GM23248 (cell line): Measurements from ENCODE around the gene AP4S1. TPM values are rescaled to one million over a fixed set of nuclear protein-coding genes. Genes with fewer than 3 reads are reported as not detected.

ENCODE experiments used
- DNase-seq: peaks from one replicate; pipeline ENCODE4 v3.0.0-alpha.2; 2015
- H2AFZ ChIP-seq: fragments of 200-600 bp; sonication (generic); 2 replicates; pipeline ENCODE4 v1.6.1; 2016; ENCODE audit warnings: antibody characterized with exemption
- H3F3A ChIP-seq: fragments of 200-600 bp; sonication (generic); 2 replicates; pipeline ENCODE4 v1.6.1; 2016; ENCODE audit warnings: mild to moderate bottlenecking, antibody characterized with exemption, mixed run types; ENCODE audit not compliant: insufficient read depth
- H3K27ac ChIP-seq: fragments of 200-600 bp; sonication (generic); 2 replicates; pipeline ENCODE4 v1.5.1; 2016; ENCODE audit warnings: mild to moderate bottlenecking
- H3K27me3 ChIP-seq: fragments of 200-600 bp; sonication (generic); replicated peaks from 2 replicates; pipeline ENCODE4 v1.6.1; 2016; ENCODE audit warnings: mild to moderate bottlenecking; ENCODE audit not compliant: insufficient read depth
- H3K36me3 ChIP-seq: fragments of 200-600 bp; sonication (generic); 2 replicates; pipeline ENCODE4 v1.6.1; 2016; ENCODE audit warnings: low read depth, mild to moderate bottlenecking
- H3K4me1 ChIP-seq: fragments of 200-600 bp; sonication (generic); 2 replicates; pipeline ENCODE4 v1.6.1; 2016; ENCODE audit warnings: mild to moderate bottlenecking; ENCODE audit not compliant: insufficient read depth
- H3K4me2 ChIP-seq: fragments of 200-600 bp; sonication (generic); one replicate; pipeline ENCODE4 v1.6.1; 2016; ENCODE audit warnings: mild to moderate bottlenecking; ENCODE audit not compliant: unreplicated experiment
- H3K4me3 ChIP-seq: fragments of 200-600 bp; sonication (generic); 2 replicates; pipeline ENCODE4 v1.5.1; 2016; ENCODE audit warnings: mild to moderate bottlenecking
- H3K79me2 ChIP-seq: fragments of 200-600 bp; sonication (generic); 2 replicates; pipeline ENCODE4 v1.6.1; 2016; ENCODE audit warnings: mild to moderate bottlenecking; ENCODE audit not compliant: insufficient read depth
- H3K9ac ChIP-seq: fragments of 200-600 bp; sonication (generic); 2 replicates; pipeline ENCODE4 v1.6.1; 2016; ENCODE audit warnings: mild to moderate bottlenecking
- H3K9me2 ChIP-seq: fragments of 200-600 bp; sonication (generic); 2 replicates; pipeline ENCODE4 v1.6.1; 2016; ENCODE audit warnings: mixed run types, mild to moderate bottlenecking, moderate library complexity; ENCODE audit not compliant: insufficient read depth
- H3K9me3 ChIP-seq: fragments of 200-600 bp; sonication (generic); one replicate; pipeline ENCODE4 v1.6.1; 2017; ENCODE audit warnings: low read depth
- H4K20me1 ChIP-seq: fragments of 200-600 bp; sonication (generic); 2 replicates; pipeline ENCODE4 v1.6.0; 2016; ENCODE audit not compliant: insufficient read depth
- EZH2 ChIP-seq: fragments of 200-600 bp; sonication (generic); IDR thresholded peaks from 2 replicates; pipeline ENCODE4 v1.6.1; 2018; ENCODE audit warnings: antibody characterized with exemption, mild to moderate bottlenecking; ENCODE audit not compliant: insufficient read depth, poor library complexity, severe bottlenecking
- EZH2phosphoT487 ChIP-seq: fragments of 200-600 bp; sonication (generic); IDR thresholded peaks from 2 replicates; pipeline ENCODE4 v1.6.1; 2018; ENCODE audit warnings: antibody characterized with exemption, moderate library complexity, mild to moderate bottlenecking, low read depth; ENCODE audit not compliant: insufficient read depth
- WGBS, 2 experiments: methylation state at CpG; one replicate each; pipeline ENCODE4 v1.1.6; 2015 to 2017; ENCODE audit warnings: low lambda C conversion rate in 2 of 2, low coverage in 1 of 2; ENCODE audit errors: missing lambda C conversion rate in 2 of 2; 5-methylcytosine and 5-hydroxymethylcytosine counted together
- in situ Hi-C: fragments of 300-500 bp; cut with MboI; formaldehyde crosslinking; loops from 2 replicates; pipeline ENCODE4 v1.15.0; 2020
- polyA plus RNA-seq: library from polyadenylated mRNA; unstranded; fragments of >200 nt; fragmentation: Nextera tagmentation; extraction: Ambion mirVana; gene quantifications from 2 replicates; pipeline ENCODE4 v1.2.1, GENCODE V29; 2016
- total RNA-seq: library from RNA; depleted of rRNA; stranded (reverse); fragments of >200 nt; shearing (Covaris generic); gene quantifications from 2 replicates; pipeline ENCODE4 v1.2.3, GENCODE V29; 2014

AP4S1 gene
- total and polyA plus RNA-seq, 2 experiments from 2014 or later = 6.3 to 9.9 TPM

DNA sequence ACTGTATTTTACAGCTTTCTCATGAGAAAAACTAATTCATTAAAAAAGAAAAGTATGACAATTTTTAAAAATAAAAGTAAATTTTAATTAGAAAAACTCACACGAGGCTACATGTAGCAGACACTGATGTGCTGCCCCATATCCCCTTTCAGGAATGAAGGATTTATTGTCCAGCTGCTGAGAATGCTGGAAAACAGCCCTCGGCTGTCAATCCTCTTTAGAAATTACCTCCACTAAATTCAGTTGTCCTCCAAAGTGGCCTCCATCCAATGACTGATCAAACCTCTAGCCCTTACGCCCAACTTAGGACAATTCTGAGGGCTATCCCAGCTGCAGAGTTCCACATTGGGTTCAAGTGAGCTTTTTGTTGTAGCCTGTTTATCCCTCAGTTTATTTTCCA is 29.8 kb upstream of the AP4S1 start:
- Histone ChIP-seq H3K79me2 (peaks cover 100% of the 10 kb centered on the region), H3K27ac (peak overlapping the region; percentile 83), H3K4me2 (peak overlapping the region; percentile 69), H3K9me2 (no peaks in the 10 kb centered on the region), H3K9me3 (no peaks in the 10 kb centered on the region), H3K9ac (peak overlapping the region; percentile 61; the same call in 1 of the 2 replicates), H3F3A (peaks cover 15% of the 10 kb centered on the region), H2AFZ (no peak overlapping the region), H3K4me1 (peaks cover 17% of the 10 kb centered on the region), H4K20me1 (no peaks in the 10 kb centered on the region), H3K36me3 (peaks cover 3% of the 10 kb centered on the region; the same call in 1 of the 2 replicates), H3K4me3 (no peak overlapping the region), H3K27me3 (no peaks in the 10 kb centered on the region)
- TF ChIP-seq EZH2phosphoT487 = no peak
- no peak for TF ChIP-seq EZH2
- in situ Hi-C loops = loop anchor here (25.0 kb wide), 1 partner anchor 342 kb away; no protein-coding TSS in a partner anchor
- no peak for DNase-seq
- 41 to 49% methylated on average over 3 of the region's 3 CpGs for WGBS, 2 experiments

DNA sequence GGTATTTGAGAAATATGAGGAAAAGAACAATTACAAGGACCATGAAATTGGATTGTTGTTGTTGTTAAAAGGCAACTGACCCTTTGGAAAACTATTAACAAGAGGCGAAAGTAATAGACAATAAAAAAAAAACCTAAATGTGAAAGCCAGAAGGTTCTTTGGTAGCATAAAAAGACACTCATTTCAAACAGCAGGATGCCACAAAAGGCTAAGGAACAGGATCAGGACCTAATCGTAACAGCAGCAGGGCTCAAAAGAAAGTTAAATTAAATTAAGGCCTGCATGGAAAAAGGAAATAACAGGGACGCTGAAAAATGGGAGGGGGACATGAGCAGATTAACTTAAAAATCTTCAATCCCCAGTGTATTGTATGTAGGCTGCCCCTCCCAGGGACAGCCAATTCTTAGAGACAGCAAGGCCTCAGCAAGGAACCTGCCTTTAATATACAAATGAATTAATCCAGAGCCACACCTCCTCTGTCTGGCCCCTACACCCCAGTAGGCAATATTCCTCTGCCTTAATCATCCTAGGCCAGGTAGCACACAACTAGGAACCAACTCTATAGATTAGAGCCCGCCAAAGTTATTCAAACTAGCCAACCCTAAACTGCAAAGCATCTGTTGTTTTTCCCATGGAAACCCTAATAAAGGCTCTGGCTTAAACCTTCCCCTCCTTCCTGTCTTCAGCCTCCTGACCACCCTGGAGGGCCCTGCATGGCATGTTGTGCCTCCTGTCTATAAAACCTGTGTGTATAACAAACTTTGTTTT is 28.4 kb upstream of the AP4S1 start:
- TF ChIP-seq EZH2 = no peak
- no peak for TF ChIP-seq EZH2phosphoT487
- H3K9me2 ChIP-seq = no peaks in the 10 kb centered on the region
- peaks cover 3% of the 10 kb centered on the region; the same call in 1 of the 2 replicates for H3K36me3 ChIP-seq
- WGBS, 2 experiments = 72 to 74% methylated on average over 4 of the region's 4 CpGs
- H3K79me2 ChIP-seq = peaks cover 100% of the 10 kb centered on the region
- no peak overlapping the region for H3K9ac ChIP-seq
- H2AFZ ChIP-seq = no peak overlapping the region
- no peak overlapping the region for H3K4me3 ChIP-seq
- H3K4me2 ChIP-seq = no peak overlapping the region
- H4K20me1 ChIP-seq = no peaks in the 10 kb centered on the region
- DNase-seq = no peak
- H3K4me1 ChIP-seq = peaks cover 17% of the 10 kb centered on the region
- in situ Hi-C loops = loop anchor here (25.0 kb wide), 1 partner anchor 340 kb away; no protein-coding TSS in a partner anchor
- H3K27me3 ChIP-seq = no peaks in the 10 kb centered on the region
- peaks cover 15% of the 10 kb centered on the region for H3F3A ChIP-seq
- no peaks in the 10 kb centered on the region for H3K9me3 ChIP-seq
- H3K27ac ChIP-seq = no peak overlapping the region

- H3K9me2 ChIP-seq = no peaks in the 10 kb centered on the region
- peaks cover 8% of the 10 kb centered on the region; the same call in 1 of the 2 replicates for H3K36me3 ChIP-seq
- in situ Hi-C loops = loop anchor here (25.0 kb wide), 1 partner anchor 339 kb away; no protein-coding TSS in a partner anchor
Measured at GRCh38 chr14:30998100-30998706, 27.2 kb upstream of the AP4S1 start.

DNA sequence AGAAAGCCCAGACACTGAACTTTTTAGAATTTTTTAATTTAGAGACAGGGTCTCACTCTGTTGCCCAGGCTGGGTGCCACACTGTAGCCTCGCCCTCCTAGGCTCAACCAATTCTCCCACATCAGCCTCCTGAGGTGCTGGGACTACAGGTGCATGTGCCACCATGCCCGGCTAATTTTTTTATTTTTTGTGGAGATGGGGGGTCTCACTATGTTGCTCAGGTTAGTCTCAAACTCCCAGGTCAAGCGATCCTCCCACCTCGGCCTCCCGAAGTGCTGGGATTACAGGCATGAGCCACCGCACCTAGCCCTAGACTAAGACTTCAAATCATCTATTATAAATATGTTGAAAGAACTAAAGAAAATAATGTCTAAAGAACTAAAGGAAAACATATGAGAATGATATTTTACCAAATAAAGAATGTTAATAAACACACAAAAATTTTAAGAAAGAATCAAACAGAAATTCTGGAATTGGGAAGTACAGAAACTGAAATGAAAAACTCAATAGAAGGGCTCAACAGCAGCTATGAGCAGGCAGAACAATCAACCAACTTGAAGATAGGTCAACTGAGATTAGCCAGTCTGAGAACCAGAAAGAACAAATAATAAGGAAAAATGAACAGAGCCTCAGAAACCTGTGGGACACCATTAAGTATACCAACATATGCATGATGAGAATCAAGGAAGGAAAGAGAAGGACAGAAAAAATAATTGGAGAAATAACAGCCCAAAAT is 26.2 kb upstream of the AP4S1 start:
- Histone ChIP-seq H3K27me3 (no peaks in the 10 kb centered on the region), H3K79me2 (peaks cover 100% of the 10 kb centered on the region), H3K9ac (no peak overlapping the region), H3K4me1 (peaks cover 17% of the 10 kb centered on the region), H3F3A (peaks cover 13% of the 10 kb centered on the region), H4K20me1 (no peaks in the 10 kb centered on the region), H3K9me2 (no peaks in the 10 kb centered on the region), H3K4me2 (no peak overlapping the region), H3K36me3 (peaks cover 8% of the 10 kb centered on the region; the same call in 1 of the 2 replicates), H3K4me3 (no peak overlapping the region), H2AFZ (no peak overlapping the region), H3K27ac (no peak overlapping the region), H3K9me3 (no peaks in the 10 kb centered on the region)
- TF ChIP-seq EZH2phosphoT487 (no peak), EZH2 (no peak)
- in situ Hi-C loops = loop anchor here (25.0 kb wide), 1 partner anchor 338 kb away; no protein-coding TSS in a partner anchor
- 97 to 100% methylated on average over 6 of the region's 6 CpGs for WGBS, 2 experiments
- no peak for DNase-seq

More at GRCh38 chr14:30998100-30998706, 27.2 kb upstream of the AP4S1 start:
- TF ChIP-seq EZH2phosphoT487 (no peak), EZH2 (no peak)
- Histone ChIP-seq H3K27ac (no peak overlapping the region), H3K4me2 (no peak overlapping the region), H3K9ac (no peak overlapping the region), H3K27me3 (no peaks in the 10 kb centered on the region), H3K4me1 (peaks cover 17% of the 10 kb centered on the region), H3K79me2 (peaks cover 100% of the 10 kb centered on the region), H2AFZ (no peak overlapping the region), H4K20me1 (no peaks in the 10 kb centered on the region), H3K9me3 (no peaks in the 10 kb centered on the region), H3K4me3 (no peak overlapping the region), H3F3A (peaks cover 15% of the 10 kb centered on the region)
- WGBS, 2 experiments = 95 to 100% methylated on average over 1 of the region's 1 CpG
- DNase-seq = no peak
